GM21576 (cell line): ENCODE results near the gene WDR86.

Experiments used
- ATAC-seq: cut with Tn5 transposase; IDR thresholded peaks from one replicate; pipeline ENCODE4 v1.9.1; 2021; ENCODE audit warnings: mild to moderate bottlenecking, moderate library complexity; ENCODE audit not compliant: unreplicated experiment

The WDR86 gene

GRCh38 chr7:151380199-151381097, 29.4 kb downstream of the WDR86 start:
- no peak for ATAC-seq

- no peak for ATAC-seq
Measured at GRCh38 chr7:151379534-151380198, 30.2 kb downstream of the WDR86 start.

DNA sequence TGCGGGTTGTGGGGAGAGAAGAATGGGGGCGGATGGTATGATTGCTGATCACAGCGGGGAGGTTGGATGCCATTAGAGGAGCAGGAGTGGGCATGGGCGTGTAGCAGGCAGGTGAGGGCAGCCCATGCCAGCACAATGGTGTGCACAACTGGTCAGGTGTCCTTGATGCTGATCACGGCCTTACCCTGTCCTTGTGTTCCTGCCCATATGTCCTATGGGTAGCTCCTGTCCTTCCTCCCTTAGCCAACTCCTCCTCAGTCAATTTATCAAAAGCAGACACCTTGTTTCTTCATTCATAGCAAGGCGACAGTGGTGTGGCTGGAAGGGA, 30.7 kb downstream of the WDR86 start:
- no peak for ATAC-seq

DNA sequence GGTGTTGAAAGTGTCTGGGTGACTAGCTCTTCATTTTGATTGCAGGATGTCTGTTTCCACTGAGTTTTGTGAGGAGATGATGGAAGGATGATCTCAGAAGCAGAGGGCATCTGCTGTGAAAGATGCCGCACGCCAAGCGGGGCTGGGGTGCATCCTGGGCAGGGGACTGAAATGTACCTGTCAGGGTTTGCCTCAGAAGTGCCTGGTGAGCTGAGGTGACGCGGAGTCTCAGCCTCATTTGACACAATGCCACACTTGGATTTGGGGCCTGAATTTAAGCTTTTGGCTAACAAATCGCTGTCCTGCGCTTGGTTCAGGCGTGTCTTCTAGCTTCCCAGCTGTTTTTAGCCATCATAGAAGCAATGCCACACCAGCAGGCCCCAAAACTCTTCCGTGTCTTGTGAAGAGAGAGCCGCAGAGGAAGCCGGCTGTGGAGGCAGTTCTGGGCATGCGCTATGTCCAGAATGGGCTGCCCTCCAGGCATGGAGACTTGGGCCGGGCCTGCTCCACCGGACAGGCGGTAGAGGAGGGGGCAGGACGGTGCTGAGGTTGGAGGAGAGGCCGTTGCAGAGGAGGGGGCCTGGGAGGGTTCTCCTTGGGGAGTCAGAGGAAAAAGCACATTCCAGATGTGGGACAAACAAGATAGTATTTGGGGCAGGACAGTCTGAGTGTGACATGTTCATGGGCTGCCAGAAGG, 31.2 kb downstream of the WDR86 start:
- ATAC-seq: no peak

DNA sequence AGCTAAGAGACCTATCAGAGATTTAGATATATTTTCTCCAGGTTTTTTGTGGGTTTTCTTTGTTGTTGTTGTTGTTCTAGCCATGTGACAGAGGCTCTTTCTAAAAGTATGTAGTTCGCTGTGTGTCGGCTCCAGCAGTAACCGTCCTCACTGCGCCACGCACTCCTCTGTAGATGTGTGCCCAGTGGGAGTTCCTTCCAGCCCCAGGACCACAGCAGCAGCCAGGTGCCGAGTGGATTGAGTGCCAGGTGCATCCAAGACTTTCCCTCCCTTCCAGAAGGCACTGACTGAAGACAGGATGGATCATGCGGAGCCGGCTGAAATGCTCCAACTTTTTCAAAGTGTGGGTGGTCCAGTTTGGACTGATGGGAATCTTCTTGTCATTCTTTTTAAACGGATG, 31.8 kb downstream of the WDR86 start:
- no peak for ATAC-seq

DNA sequence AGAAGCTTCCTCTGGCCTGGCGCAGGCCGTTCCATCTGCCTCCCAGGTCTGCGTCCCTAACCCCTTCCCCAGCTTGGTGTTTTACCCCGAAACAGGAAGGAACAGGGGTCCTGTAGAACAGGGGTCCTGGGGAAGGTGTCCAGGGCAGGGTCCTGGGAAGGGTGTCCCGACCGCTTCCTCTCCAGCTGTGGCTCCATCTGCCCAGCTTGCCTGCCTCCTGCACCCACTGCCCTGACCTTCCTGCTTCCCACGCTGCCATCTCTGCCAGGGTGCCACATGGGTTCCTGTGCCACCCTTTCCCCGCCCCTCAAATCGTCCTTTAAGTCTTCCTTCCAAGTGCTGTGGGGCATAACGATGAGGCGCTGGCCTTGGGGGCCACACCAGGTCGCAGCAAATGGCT, 32.4 kb downstream of the WDR86 start:
- ATAC-seq: no peak

GRCh38 chr7:151376218-151376902, 33.5 kb downstream of the WDR86 start:
- ATAC-seq: no peak

DNA sequence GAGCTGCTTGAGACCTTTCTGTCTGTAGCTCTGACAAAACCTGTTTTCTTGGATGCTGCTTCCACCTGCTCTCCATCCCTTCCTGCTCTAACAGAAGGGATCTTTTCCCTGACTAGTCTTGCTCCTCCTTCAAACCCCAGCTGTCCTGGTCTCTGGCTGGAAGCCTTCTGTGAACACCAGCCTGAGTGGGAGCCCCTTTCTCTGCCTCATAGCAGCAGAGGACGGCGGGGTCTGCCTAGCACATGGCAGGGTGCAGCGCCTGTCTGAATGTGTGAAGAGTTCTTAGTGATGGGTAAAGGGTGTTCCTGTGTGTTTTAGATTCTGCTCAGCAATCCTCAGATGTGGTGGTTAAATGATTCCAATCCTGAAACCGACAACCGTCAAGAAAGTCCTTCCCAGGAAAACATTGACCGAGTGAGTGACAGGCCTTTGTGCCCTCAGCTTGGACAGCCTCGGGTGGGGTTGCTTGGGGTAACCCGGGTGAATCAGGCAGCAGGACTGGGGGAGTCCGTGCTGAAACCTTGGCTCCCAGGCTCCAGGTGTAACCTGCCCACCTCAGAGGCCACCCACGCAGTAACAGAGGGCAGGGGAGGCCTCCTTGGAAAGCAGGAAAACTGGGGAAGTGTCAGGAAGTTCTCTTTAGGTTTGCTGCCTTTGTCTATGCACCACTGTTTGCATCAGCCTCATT, 34.2 kb downstream of the WDR86 start:
- no peak for ATAC-seq

- ATAC-seq: no peak
Measured at GRCh38 chr7:151374726-151375125, 35.1 kb downstream of the WDR86 start.

- ATAC-seq: no peak
Measured at GRCh38 chr7:151374139-151374538, 35.7 kb downstream of the WDR86 start.

DNA sequence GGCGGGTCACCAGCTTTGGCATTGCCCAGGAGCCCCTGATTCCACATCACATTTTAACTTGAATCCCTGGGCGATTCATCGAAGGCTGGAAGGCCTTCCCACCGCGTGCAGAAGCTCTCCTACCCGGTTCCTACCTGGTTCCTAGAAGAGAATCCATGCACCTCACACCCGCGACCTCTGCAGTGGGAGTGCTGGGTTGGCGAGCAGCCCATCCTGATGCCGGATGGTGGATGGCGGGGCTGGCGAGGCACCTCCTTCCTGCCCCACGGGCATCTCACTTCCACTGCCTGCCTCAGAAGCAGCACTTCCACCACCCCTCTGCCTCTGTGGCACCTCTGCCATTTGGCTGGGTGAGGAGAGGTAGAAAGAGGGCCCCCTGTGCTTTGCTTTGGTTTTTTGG, 36.2 kb downstream of the WDR86 start:
- no peak for ATAC-seq

GRCh38 chr7:151372612-151373265, 37.1 kb downstream of the WDR86 start:
- no peak for ATAC-seq

DNA sequence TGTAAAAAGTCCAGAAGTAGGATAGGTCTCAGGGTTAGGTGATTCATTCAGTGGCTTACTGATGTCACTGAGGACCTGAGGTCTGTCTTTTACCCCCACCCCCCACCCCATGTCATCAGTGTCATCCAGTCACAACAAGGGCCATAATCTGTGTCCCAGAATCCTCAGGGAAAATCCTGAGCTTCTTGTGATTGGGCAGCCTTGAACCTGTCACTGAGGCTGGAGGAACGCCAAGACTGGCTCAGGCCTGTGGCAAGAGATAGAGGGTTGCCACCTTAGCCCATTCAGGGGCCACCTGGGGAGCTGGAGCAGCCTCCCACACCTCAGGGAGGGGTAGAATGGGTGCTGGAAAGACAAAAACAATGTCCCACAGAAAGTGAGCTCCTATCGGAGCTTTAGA, 38.6 kb downstream of the WDR86 start:
- ATAC-seq: no peak

DNA sequence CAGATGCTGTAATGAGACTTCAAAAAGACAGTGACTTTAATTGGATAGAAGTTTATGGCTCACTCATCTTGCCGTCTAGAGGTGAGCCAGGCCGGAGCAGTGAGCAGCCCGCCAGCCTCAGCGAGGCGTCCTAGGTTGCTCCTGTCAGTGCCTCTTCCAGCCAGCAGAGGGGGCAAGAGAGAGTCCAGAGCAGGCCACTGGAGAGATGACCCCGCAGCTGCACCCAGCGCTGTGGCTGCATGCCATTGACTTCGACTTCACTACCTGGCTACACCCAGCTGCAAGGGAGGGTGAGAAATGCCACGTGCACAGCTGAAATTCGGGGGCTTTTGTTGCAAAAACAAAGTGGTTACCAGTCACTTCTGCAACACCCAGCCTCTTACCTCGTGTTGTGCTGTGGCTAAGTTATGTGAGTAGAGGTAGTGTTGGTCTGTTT, 41.7 kb downstream of the WDR86 start:
- peak; percentile 96 for ATAC-seq

- no peak for ATAC-seq
Measured at GRCh38 chr7:151367284-151367683, 42.6 kb downstream of the WDR86 start.

DNA sequence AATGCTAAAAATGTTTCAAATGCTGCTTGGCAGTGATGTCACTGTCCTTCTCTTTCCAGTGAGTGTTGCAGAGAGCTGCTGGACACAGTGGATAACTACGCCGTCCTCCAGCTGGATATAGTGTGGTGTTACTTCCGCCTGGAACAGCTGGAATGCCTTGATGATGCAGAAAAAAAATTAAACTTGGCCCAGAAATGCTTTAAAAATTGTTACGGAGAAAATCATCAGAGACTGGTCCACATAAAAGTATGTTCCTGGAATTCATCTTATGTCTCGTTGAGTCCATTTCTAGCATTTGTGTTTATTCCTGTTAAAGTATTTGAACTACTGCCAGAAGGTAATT, 43.0 kb downstream of the WDR86 start:
- no peak for ATAC-seq

GRCh38 chr7:151366166-151366879, 43.5 kb downstream of the WDR86 start:
- no peak for ATAC-seq

- no peak for ATAC-seq
Measured at GRCh38 chr7:151363182-151363581, 46.7 kb downstream of the WDR86 start.

GRCh38 chr7:151361193-151361959, 48.5 kb downstream of the WDR86 start:
- no peak for ATAC-seq
